ENCODE data around the gene MEF2A.

The MEF2A gene

DNA sequence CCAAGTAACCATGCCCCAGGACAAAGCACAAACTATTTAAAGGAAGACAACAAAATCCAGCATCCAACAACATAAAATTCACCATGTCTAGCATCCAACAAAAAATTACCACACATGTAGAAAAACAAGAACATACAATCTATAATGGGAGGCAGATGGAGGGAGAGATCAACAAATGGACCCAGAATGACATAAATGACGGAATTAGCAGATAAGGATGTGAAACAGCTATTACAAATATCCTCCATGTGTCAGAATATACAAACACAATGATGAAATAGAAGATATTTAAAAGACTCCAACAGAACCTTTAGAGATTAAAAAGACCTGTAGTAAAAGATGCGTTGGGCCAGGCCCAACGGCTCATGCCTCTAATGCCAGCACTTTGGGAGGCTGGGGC is 156.6 kb downstream of the MEF2A start:
- Histone ChIP-seq H3K36me3 (ENCODE audit: insufficient read depth, low read length) (no peaks in the 10 kb centered on the region), H3K9me3 (ENCODE audit: low read length) (no peaks in the 10 kb centered on the region), H3K27ac (ENCODE audit: low read depth, low read length, poor library complexity, severe bottlenecking) (no peak overlapping the region), H3F3A (ENCODE audit: insufficient read depth, low read length) (no peaks in the 10 kb centered on the region), H3K4me1 (ENCODE audit: insufficient read depth, low read length, severe bottlenecking) (peaks cover 27% of the 10 kb centered on the region), H4K20me1 (ENCODE audit: insufficient read depth, low read length) (no peaks in the 10 kb centered on the region), H3K9ac (ENCODE audit: low read length) (no peak overlapping the region), H3K4me2 (ENCODE audit: low read length) (no peak overlapping the region), H2AFZ (ENCODE audit: low read length) (no peak overlapping the region), H3K79me2 (ENCODE audit: insufficient read depth, low read length) (no peaks in the 10 kb centered on the region), H3K27me3 (ENCODE audit: insufficient read depth, low read length) (no peaks in the 10 kb centered on the region), H3K4me3 (ENCODE audit: low read depth, low read length, poor library complexity, severe bottlenecking) (no peak overlapping the region), H3K9me2 (ENCODE audit: low read depth, low read length) (no peaks in the 10 kb centered on the region)
- no peak for TF ChIP-seq EZH2 (IDR thresholded peaks at IDR 0.05; ENCODE audit: borderline replicate concordance, low read length)
- TF ChIP-seq, protein P1, sequence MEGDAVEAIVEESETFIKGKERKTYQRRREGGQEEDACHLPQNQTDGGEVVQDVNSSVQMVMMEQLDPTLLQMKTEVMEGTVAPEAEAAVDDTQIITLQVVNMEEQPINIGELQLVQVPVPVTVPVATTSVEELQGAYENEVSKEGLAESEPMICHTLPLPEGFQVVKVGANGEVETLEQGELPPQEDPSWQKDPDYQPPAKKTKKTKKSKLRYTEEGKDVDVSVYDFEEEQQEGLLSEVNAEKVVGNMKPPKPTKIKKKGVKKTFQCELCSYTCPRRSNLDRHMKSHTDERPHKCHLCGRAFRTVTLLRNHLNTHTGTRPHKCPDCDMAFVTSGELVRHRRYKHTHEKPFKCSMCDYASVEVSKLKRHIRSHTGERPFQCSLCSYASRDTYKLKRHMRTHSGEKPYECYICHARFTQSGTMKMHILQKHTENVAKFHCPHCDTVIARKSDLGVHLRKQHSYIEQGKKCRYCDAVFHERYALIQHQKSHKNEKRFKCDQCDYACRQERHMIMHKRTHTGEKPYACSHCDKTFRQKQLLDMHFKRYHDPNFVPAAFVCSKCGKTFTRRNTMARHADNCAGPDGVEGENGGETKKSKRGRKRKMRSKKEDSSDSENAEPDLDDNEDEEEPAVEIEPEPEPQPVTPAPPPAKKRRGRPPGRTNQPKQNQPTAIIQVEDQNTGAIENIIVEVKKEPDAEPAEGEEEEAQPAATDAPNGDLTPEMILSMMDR (IDR thresholded peaks at IDR 0.05; ENCODE audit: low read length): no peak

DNA sequence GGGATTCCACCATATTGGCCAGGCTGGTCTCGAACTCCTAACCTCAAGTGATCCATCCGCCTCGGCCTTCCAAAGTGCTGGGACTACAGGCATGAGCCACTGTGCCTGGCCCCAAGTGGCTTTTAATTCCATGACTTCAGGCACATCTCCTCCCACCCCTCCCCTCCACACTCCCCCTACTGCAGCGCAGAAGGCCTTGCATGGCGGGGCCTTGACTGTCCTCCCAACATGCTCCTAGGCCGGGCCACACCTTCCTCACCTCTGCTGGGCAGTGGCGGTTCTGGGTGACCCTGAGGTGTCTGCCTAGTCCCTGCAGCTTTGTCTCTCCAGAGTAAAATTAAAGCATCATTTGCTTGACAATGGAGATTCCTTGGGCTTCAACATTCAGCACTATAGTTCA is 160.5 kb downstream of the MEF2A start:
- no peaks in the 10 kb centered on the region for H3K4me1 ChIP-seq (ENCODE audit: insufficient read depth, low read length, severe bottlenecking)
- H3K36me3 ChIP-seq (ENCODE audit: insufficient read depth, low read length): no peaks in the 10 kb centered on the region; the same call in 1 of the 2 replicates
- H3K27me3 ChIP-seq (ENCODE audit: insufficient read depth, low read length): no peaks in the 10 kb centered on the region
- H4K20me1 ChIP-seq (ENCODE audit: insufficient read depth, low read length): no peaks in the 10 kb centered on the region; the same call in 1 of the 2 replicates
- no peaks in the 10 kb centered on the region for H3K9me2 ChIP-seq (ENCODE audit: low read depth, low read length)
- no peaks in the 10 kb centered on the region for H3K79me2 ChIP-seq (ENCODE audit: insufficient read depth, low read length)
- H3K4me3 ChIP-seq (ENCODE audit: low read depth, low read length, poor library complexity, severe bottlenecking): no peak overlapping the region
- no peaks in the 10 kb centered on the region for H3K9me3 ChIP-seq (ENCODE audit: low read length)
- H3K9ac ChIP-seq (ENCODE audit: low read length): no peak overlapping the region
- no peak overlapping the region for H2AFZ ChIP-seq (ENCODE audit: low read length)
- no peaks in the 10 kb centered on the region for H3F3A ChIP-seq (ENCODE audit: insufficient read depth, low read length)
- H3K27ac ChIP-seq (ENCODE audit: low read depth, low read length, poor library complexity, severe bottlenecking): no peak overlapping the region
- TF ChIP-seq, protein P1 (IDR thresholded peaks at IDR 0.05; ENCODE audit: low read length): no peak
- no peak for TF ChIP-seq EZH2 (IDR thresholded peaks at IDR 0.05; ENCODE audit: borderline replicate concordance, low read length)
- no peak overlapping the region for H3K4me2 ChIP-seq (ENCODE audit: low read length)

DNA sequence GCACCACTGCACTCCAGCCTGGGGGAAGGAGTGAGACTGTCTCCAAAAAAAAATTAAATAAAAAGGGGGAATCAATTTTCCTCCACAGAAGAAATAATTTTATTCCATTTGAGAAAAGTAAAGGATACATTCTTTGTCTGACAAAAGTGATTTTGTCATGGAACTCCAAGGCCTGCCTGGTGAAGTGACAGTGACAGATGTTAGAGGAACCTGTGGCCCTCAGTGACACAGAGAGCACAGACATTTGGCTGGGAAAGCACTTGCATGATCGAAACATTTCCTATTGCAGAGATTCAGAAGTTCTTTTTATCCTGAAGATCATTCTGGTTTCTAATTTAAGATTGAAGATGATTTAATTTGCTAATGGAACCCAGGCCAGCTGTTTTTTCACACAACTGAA is 161.5 kb downstream of the MEF2A start:
- no peak overlapping the region for H3K4me2 ChIP-seq (ENCODE audit: low read length)
- H3K27ac ChIP-seq (ENCODE audit: low read depth, low read length, poor library complexity, severe bottlenecking): no peak overlapping the region
- peaks cover 3% of the 10 kb centered on the region for H3K4me1 ChIP-seq (ENCODE audit: insufficient read depth, low read length, severe bottlenecking)
- no peaks in the 10 kb centered on the region for H3K27me3 ChIP-seq (ENCODE audit: insufficient read depth, low read length)
- H3F3A ChIP-seq (ENCODE audit: insufficient read depth, low read length): no peaks in the 10 kb centered on the region
- H3K9me2 ChIP-seq (ENCODE audit: low read depth, low read length): no peaks in the 10 kb centered on the region
- TF ChIP-seq EZH2 (IDR thresholded peaks at IDR 0.05; ENCODE audit: borderline replicate concordance, low read length): no peak
- TF ChIP-seq, protein P1 (IDR thresholded peaks at IDR 0.05; ENCODE audit: low read length): no peak
- H3K9me3 ChIP-seq (ENCODE audit: low read length): no peaks in the 10 kb centered on the region
- no peak overlapping the region for H2AFZ ChIP-seq (ENCODE audit: low read length)
- H3K36me3 ChIP-seq (ENCODE audit: insufficient read depth, low read length): no peaks in the 10 kb centered on the region; the same call in 1 of the 2 replicates
- no peaks in the 10 kb centered on the region; the same call in 1 of the 2 replicates for H4K20me1 ChIP-seq (ENCODE audit: insufficient read depth, low read length)
- H3K9ac ChIP-seq (ENCODE audit: low read length): no peak overlapping the region
- no peak overlapping the region for H3K4me3 ChIP-seq (ENCODE audit: low read depth, low read length, poor library complexity, severe bottlenecking)
- no peaks in the 10 kb centered on the region for H3K79me2 ChIP-seq (ENCODE audit: insufficient read depth, low read length)

Measured in OCI-LY1 (cell line).